ENCODE results near the gene WNT9B.

DNA sequence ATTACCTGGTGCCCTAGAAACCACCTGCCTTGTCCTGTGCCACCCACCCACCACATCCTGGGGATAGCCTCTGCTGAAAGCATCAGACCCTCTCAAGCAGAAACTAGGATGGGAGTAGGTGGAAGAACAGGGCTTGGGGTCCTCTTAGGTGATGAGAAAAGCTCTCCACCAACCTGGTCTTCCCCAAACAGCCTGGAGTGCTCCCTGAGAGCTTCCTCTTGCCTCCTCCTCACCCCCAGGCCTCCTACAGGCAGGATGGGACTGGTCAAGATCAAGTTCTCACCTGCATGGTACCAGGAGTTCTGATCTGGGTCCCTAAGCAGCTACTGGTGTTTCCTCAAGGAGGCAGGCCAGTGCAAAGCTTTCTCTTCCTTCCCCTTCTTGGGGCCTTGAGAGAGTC, 15.4 kb downstream of the WNT9B start:
- TF ChIP-seq, protein P1, sequence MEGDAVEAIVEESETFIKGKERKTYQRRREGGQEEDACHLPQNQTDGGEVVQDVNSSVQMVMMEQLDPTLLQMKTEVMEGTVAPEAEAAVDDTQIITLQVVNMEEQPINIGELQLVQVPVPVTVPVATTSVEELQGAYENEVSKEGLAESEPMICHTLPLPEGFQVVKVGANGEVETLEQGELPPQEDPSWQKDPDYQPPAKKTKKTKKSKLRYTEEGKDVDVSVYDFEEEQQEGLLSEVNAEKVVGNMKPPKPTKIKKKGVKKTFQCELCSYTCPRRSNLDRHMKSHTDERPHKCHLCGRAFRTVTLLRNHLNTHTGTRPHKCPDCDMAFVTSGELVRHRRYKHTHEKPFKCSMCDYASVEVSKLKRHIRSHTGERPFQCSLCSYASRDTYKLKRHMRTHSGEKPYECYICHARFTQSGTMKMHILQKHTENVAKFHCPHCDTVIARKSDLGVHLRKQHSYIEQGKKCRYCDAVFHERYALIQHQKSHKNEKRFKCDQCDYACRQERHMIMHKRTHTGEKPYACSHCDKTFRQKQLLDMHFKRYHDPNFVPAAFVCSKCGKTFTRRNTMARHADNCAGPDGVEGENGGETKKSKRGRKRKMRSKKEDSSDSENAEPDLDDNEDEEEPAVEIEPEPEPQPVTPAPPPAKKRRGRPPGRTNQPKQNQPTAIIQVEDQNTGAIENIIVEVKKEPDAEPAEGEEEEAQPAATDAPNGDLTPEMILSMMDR (conservative IDR thresholded peaks at IDR 0.05; ENCODE audit: low read length): no peak
- no peak for TF ChIP-seq EZH2phosphoT487 (IDR thresholded peaks at IDR 0.05; ENCODE audit: borderline replicate concordance)
